Calu3 (cell line): ENCODE measurements around the gene TNFAIP8. TPM values are rescaled to one million over a fixed set of nuclear protein-coding genes. Genes with fewer than 3 reads are reported as not detected.

ENCODE experiments used
- BruUV-seq: library from RNA; stranded (reverse); fragments of 400-500 nt; replicated peaks from 2 replicates; lab custom pipeline; 2021; lab: Mats Ljungman, UMichigan
- CTCF ChIA-PET: fragments of 300-600 bp; sonication (Branson Sonifier 250); formaldehyde crosslinking; loops from one replicate; lab custom pipeline; 2022; ENCODE audit warnings: antibody characterized with exemption; lab: Charles Lee
- DNase-seq: peaks from one replicate; pipeline ENCODE4 v3.0.0; 2022
- H3K27ac Mint-ChIP-seq: one replicate; pipeline ENCODE4 v1.8.0; 2022; ENCODE audit warnings: mixed read lengths; ENCODE audit not compliant: unreplicated experiment
- H3K27me3 Mint-ChIP-seq: one replicate; pipeline ENCODE4 v1.8.0; 2022; ENCODE audit warnings: mixed read lengths; ENCODE audit not compliant: unreplicated experiment
- H3K36me3 Mint-ChIP-seq: one replicate; pipeline ENCODE4 v1.8.0; 2022; ENCODE audit warnings: mild to moderate bottlenecking, moderate library complexity, mixed read lengths; ENCODE audit not compliant: insufficient read depth, unreplicated experiment
- H3K4me1 Mint-ChIP-seq: one replicate; pipeline ENCODE4 v1.8.0; 2022; ENCODE audit warnings: mild to moderate bottlenecking, low read depth, mixed read lengths; ENCODE audit not compliant: unreplicated experiment
- H3K4me3 Mint-ChIP-seq: one replicate; pipeline ENCODE4 v1.8.0; 2022; ENCODE audit warnings: mild to moderate bottlenecking, low read depth, moderate library complexity, mixed read lengths; ENCODE audit not compliant: unreplicated experiment
- H3K9me3 Mint-ChIP-seq: one replicate; pipeline ENCODE4 v1.8.0; 2022; ENCODE audit warnings: low read depth, mixed read lengths; ENCODE audit not compliant: unreplicated experiment
- CTCF ChIP-seq: fragments of 200-600 bp; IDR thresholded peaks from one replicate; pipeline ENCODE4 v1.8.0; 2022; ENCODE audit warnings: antibody characterized with exemption; ENCODE audit not compliant: unreplicated experiment
- intact Hi-C: fragments of 100-400 bp; cut with micrococcal nuclease; formaldehyde crosslinking; loops from one replicate; pipeline ENCODE4 v1.10.0; 2022; ENCODE audit not compliant: unreplicated experiment
- total RNA-seq: library from RNA; stranded (reverse); gene quantifications from 2 replicates; pipeline ENCODE4 v1.2.3, GENCODE V29; 2022

The TNFAIP8 gene
- total RNA-seq, 1 experiment from 2014 or later = 30.6 TPM

GRCh38 chr5:119347574-119347973, 8.2 kb upstream of the TNFAIP8 start:
- no peak overlapping the region for H3K4me3 Mint-ChIP-seq
- CTCF ChIA-PET = no interaction called here
- no peak for DNase-seq
- no peak for TF ChIP-seq CTCF
- no peaks in the 10 kb centered on the region for H3K36me3 Mint-ChIP-seq
- no TSS peak for BruUV-seq
- H3K27me3 Mint-ChIP-seq = no peaks in the 10 kb centered on the region
- peaks cover 8% of the 10 kb centered on the region for H3K4me1 Mint-ChIP-seq
- H3K9me3 Mint-ChIP-seq = no peaks in the 10 kb centered on the region
- intact Hi-C loops = no loop called here
- H3K27ac Mint-ChIP-seq = no peak overlapping the region

- H3K9me3 Mint-ChIP-seq = no peaks in the 10 kb centered on the region
- H3K27ac Mint-ChIP-seq = no peak overlapping the region
- intact Hi-C loops = no loop called here
- H3K36me3 Mint-ChIP-seq = no peaks in the 10 kb centered on the region
- no peak for TF ChIP-seq CTCF
- no peaks in the 10 kb centered on the region for H3K27me3 Mint-ChIP-seq
- no peak overlapping the region for H3K4me3 Mint-ChIP-seq
- H3K4me1 Mint-ChIP-seq = peaks cover 12% of the 10 kb centered on the region
- DNase-seq = no peak
- CTCF ChIA-PET = no interaction called here
- no TSS peak for BruUV-seq
Measured at GRCh38 chr5:119347991-119348390, 7.8 kb upstream of the TNFAIP8 start.

GRCh38 chr5:119353213-119353612, 2.6 kb upstream of the TNFAIP8 start:
- DNase-seq = no peak
- peaks cover 11% of the 10 kb centered on the region for H3K36me3 Mint-ChIP-seq
- CTCF ChIA-PET = no interaction called here
- intact Hi-C loops = no loop called here
- H3K9me3 Mint-ChIP-seq = no peaks in the 10 kb centered on the region
- no peak overlapping the region for H3K4me3 Mint-ChIP-seq
- no peak overlapping the region for H3K27ac Mint-ChIP-seq
- BruUV-seq = no TSS peak
- no peaks in the 10 kb centered on the region for H3K27me3 Mint-ChIP-seq
- TF ChIP-seq CTCF = no peak
- peaks cover 47% of the 10 kb centered on the region for H3K4me1 Mint-ChIP-seq

- Mint-ChIP-seq H3K4me1 (peaks cover 53% of the 10 kb centered on the region), H3K27me3 (no peaks in the 10 kb centered on the region), H3K36me3 (peaks cover 11% of the 10 kb centered on the region), H3K9me3 (no peaks in the 10 kb centered on the region), H3K4me3 (no peak overlapping the region), H3K27ac (no peak overlapping the region)
- TF ChIP-seq CTCF = no peak
- no TSS peak for BruUV-seq
- no peak for DNase-seq
- intact Hi-C loops = loop anchor here (2.0 kb wide), 2 partner anchors 59 to 85 kb away; no protein-coding TSS in a partner anchor
- CTCF ChIA-PET = no interaction called here
Measured at GRCh38 chr5:119353686-119354366, 2.0 kb upstream of the TNFAIP8 start.
